MM.1S (cell line): ENCODE data around the gene SCRT2.

Source experiments
- DNase-seq: peaks from one replicate; pipeline ENCODE4 v3.0.0-alpha.2; 2015
- H2AFZ ChIP-seq: fragments of 300-600 bp; sonication (generic); 2 replicates; pipeline ENCODE4 v1.6.0; 2016; ENCODE audit warnings: antibody characterized with exemption, low read length
- H3F3A ChIP-seq: fragments of 300-600 bp; sonication (generic); 2 replicates; pipeline ENCODE4 v1.6.1; 2016; ENCODE audit warnings: mild to moderate bottlenecking, antibody characterized with exemption, low read length, moderate library complexity, mixed read lengths; ENCODE audit not compliant: insufficient read depth
- H3K27ac ChIP-seq: fragments of 300-600 bp; sonication (generic); 2 replicates; pipeline ENCODE4 v1.5.1; 2016; ENCODE audit warnings: mild to moderate bottlenecking, low read length
- H3K27me3 ChIP-seq: fragments of 300-600 bp; sonication (generic); replicated peaks from 2 replicates; pipeline ENCODE4 v1.6.0; 2016; ENCODE audit warnings: low read length; ENCODE audit not compliant: insufficient read depth
- H3K36me3 ChIP-seq: fragments of 300-600 bp; sonication (generic); replicated peaks from 2 replicates; pipeline ENCODE4 v1.6.1; 2016; ENCODE audit warnings: mild to moderate bottlenecking, low read length, mixed read lengths; ENCODE audit not compliant: insufficient read depth
- H3K4me1 ChIP-seq: fragments of 300-600 bp; sonication (generic); 2 replicates; pipeline ENCODE4 v1.6.1; 2016; ENCODE audit warnings: low read length, mixed read lengths
- H3K4me2 ChIP-seq: fragments of 300-600 bp; sonication (generic); 2 replicates; pipeline ENCODE4 v1.6.0; 2016; ENCODE audit warnings: low read depth, low read length
- H3K4me3 ChIP-seq: fragments of 300-600 bp; sonication (generic); 2 replicates; pipeline ENCODE4 v1.5.1; 2016; ENCODE audit warnings: low read length, mixed read lengths
- H3K79me2 ChIP-seq: fragments of 300-600 bp; sonication (generic); 2 replicates; pipeline ENCODE4 v1.6.1; 2016; ENCODE audit warnings: mixed run types, low read length, mixed read lengths
- H3K9ac ChIP-seq: fragments of 300-600 bp; sonication (generic); 2 replicates; pipeline ENCODE4 v1.6.1; 2016; ENCODE audit warnings: low read length, mixed read lengths
- H3K9me2 ChIP-seq: fragments of 300-600 bp; sonication (generic); replicated peaks from 2 replicates; pipeline ENCODE4 v1.6.1; 2016; ENCODE audit warnings: mild to moderate bottlenecking, low read length, mixed read lengths; ENCODE audit not compliant: insufficient read depth
- H3K9me3 ChIP-seq: fragments of 300-600 bp; sonication (generic); replicated peaks from 2 replicates; pipeline ENCODE4 v1.6.1; 2016; ENCODE audit warnings: mild to moderate bottlenecking, low read length, mixed read lengths; ENCODE audit not compliant: insufficient read depth
- H4K20me1 ChIP-seq: fragments of 300-600 bp; sonication (generic); 2 replicates; pipeline ENCODE4 v1.6.1; 2016; ENCODE audit warnings: mild to moderate bottlenecking, low read length, moderate library complexity, mixed read lengths; ENCODE audit not compliant: insufficient read depth
- CTCF ChIP-seq: fragments of 300-600 bp; sonication (generic); IDR thresholded peaks from 2 replicates; pipeline ENCODE4 v1.5.1; 2016; ENCODE audit warnings: antibody characterized with exemption, low read length, mixed read lengths
- EZH2 ChIP-seq: fragments of 300-600 bp; sonication (generic); optimal IDR thresholded peaks from 2 replicates; pipeline ENCODE3; 2017; ENCODE audit warnings: low read depth, mild to moderate bottlenecking, antibody characterized with exemption, low read length, mixed read lengths
- EZH2phosphoT487 ChIP-seq: fragments of 300-600 bp; sonication (generic); IDR thresholded peaks from 2 replicates; pipeline ENCODE4 v1.6.1; 2018; ENCODE audit warnings: antibody characterized with exemption, low read length

The SCRT2 gene

GRCh38 chr20:714453-714852 is 38.9 kb upstream of the SCRT2 start:
- no peak for DNase-seq
- Histone ChIP-seq H3F3A (no peaks in the 10 kb centered on the region), H3K27me3 (peaks cover 39% of the 10 kb centered on the region; the same call in 1 of the 2 replicates), H3K4me3 (no peak overlapping the region), H3K79me2 (no peaks in the 10 kb centered on the region), H3K36me3 (no peaks in the 10 kb centered on the region), H3K9me3 (no peaks in the 10 kb centered on the region), H3K27ac (no peak overlapping the region), H3K4me1 (no peaks in the 10 kb centered on the region), H4K20me1 (no peaks in the 10 kb centered on the region), H3K4me2 (no peak overlapping the region), H3K9me2 (no peaks in the 10 kb centered on the region), H3K9ac (no peak overlapping the region), H2AFZ (no peak overlapping the region)
- TF ChIP-seq EZH2phosphoT487, result no peak
- TF ChIP-seq EZH2, result no peak
- TF ChIP-seq CTCF, result no peak

GRCh38 chr20:711576-711975 is 36.0 kb upstream of the SCRT2 start:
- Histone ChIP-seq H3K4me3 (no peak overlapping the region), H3K9me3 (no peaks in the 10 kb centered on the region), H2AFZ (no peak overlapping the region), H3K9me2 (no peaks in the 10 kb centered on the region), H3K4me2 (no peak overlapping the region), H3K27ac (no peak overlapping the region), H3K79me2 (no peaks in the 10 kb centered on the region), H3K27me3 (peaks cover 38% of the 10 kb centered on the region), H3K4me1 (no peaks in the 10 kb centered on the region), H3F3A (no peaks in the 10 kb centered on the region), H4K20me1 (no peaks in the 10 kb centered on the region), H3K36me3 (no peaks in the 10 kb centered on the region), H3K9ac (no peak overlapping the region)
- TF ChIP-seq CTCF (no peak), EZH2 (no peak), EZH2phosphoT487 (no peak)
- no peak for DNase-seq

GRCh38 chr20:710780-711450 is 35.3 kb upstream of the SCRT2 start:
- Histone ChIP-seq H2AFZ (no peak overlapping the region), H3F3A (no peaks in the 10 kb centered on the region), H3K4me3 (no peak overlapping the region), H3K9me2 (no peaks in the 10 kb centered on the region), H3K36me3 (no peaks in the 10 kb centered on the region), H3K79me2 (no peaks in the 10 kb centered on the region), H3K4me2 (no peak overlapping the region), H3K27me3 (peaks cover 38% of the 10 kb centered on the region), H3K9me3 (no peaks in the 10 kb centered on the region), H3K4me1 (no peaks in the 10 kb centered on the region), H3K27ac (no peak overlapping the region), H3K9ac (no peak overlapping the region), H4K20me1 (no peaks in the 10 kb centered on the region)
- TF ChIP-seq EZH2phosphoT487 (no peak), EZH2 (no peak), CTCF (no peak)
- no peak for DNase-seq
